Keratinocyte (primary cell): Measurements from ENCODE around the gene CARTPT.

Experiments used
- EZH2 ChIP-seq: IDR thresholded peaks from one replicate; pipeline ENCODE4 v1.6.1; 2012; ENCODE audit warnings: inconsistent platforms, mild to moderate bottlenecking, low read length, moderate library complexity
- TF ChIP-seq, protein P1 (sequence below), 3 experiments: IDR thresholded peaks in 1 of 3; conservative IDR thresholded peaks in 1 of 3; optimal IDR thresholded peaks in 1 of 3; 2 replicates in 2 of 3; 3 replicates in 1 of 3; pipeline versions ENCODE3 to v1.5.1; 2011; ENCODE audit warnings: low read length in 3 of 3, mild to moderate bottlenecking in 3 of 3, moderate library complexity in 2 of 3, control low read depth in 1 of 3, inconsistent platforms in 1 of 3; ENCODE audit not compliant: insufficient read depth in 2 of 3; ENCODE audit errors: extremely low read depth in 1 of 3

DNA sequence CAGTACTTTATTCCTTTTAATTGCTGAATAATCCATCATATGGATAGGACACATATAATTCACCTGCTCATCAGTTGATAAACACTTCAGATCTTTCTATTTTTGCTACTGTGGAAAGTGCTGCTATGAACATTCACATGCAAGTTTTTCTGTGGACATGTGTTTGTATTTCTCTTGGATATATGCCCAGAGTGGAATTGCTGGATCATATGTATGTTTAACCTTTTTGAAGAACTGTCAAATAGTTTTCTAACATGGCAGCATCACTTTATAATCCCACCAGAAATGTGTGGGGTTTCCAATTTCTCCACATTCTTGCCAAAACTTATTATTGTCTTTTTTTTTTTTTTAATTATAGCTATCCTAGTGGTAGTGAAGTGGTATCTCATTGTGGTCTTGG lies 15.1 kb downstream of the CARTPT start:
- TF ChIP-seq, protein P1, sequence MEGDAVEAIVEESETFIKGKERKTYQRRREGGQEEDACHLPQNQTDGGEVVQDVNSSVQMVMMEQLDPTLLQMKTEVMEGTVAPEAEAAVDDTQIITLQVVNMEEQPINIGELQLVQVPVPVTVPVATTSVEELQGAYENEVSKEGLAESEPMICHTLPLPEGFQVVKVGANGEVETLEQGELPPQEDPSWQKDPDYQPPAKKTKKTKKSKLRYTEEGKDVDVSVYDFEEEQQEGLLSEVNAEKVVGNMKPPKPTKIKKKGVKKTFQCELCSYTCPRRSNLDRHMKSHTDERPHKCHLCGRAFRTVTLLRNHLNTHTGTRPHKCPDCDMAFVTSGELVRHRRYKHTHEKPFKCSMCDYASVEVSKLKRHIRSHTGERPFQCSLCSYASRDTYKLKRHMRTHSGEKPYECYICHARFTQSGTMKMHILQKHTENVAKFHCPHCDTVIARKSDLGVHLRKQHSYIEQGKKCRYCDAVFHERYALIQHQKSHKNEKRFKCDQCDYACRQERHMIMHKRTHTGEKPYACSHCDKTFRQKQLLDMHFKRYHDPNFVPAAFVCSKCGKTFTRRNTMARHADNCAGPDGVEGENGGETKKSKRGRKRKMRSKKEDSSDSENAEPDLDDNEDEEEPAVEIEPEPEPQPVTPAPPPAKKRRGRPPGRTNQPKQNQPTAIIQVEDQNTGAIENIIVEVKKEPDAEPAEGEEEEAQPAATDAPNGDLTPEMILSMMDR (optimal IDR thresholded peaks at IDR 0.05 in 1 of 3, IDR thresholded peaks at IDR 0.05 in 1 of 3, conservative IDR thresholded peaks at IDR 0.05 in 1 of 3; ENCODE audit: extremely low read depth in 1 of 3, insufficient read depth in 2 of 3, low read length in 3 of 3): no peak
- TF ChIP-seq EZH2: no peak
